ENCODE measurements around the gene TSPAN9. TPM values are rescaled to one million over a fixed set of nuclear protein-coding genes. Genes with fewer than 3 reads are reported as not detected.

The TSPAN9 gene
- total RNA-seq, 2 donors from 2014 or later: 41.9 to 50.0 TPM

DNA sequence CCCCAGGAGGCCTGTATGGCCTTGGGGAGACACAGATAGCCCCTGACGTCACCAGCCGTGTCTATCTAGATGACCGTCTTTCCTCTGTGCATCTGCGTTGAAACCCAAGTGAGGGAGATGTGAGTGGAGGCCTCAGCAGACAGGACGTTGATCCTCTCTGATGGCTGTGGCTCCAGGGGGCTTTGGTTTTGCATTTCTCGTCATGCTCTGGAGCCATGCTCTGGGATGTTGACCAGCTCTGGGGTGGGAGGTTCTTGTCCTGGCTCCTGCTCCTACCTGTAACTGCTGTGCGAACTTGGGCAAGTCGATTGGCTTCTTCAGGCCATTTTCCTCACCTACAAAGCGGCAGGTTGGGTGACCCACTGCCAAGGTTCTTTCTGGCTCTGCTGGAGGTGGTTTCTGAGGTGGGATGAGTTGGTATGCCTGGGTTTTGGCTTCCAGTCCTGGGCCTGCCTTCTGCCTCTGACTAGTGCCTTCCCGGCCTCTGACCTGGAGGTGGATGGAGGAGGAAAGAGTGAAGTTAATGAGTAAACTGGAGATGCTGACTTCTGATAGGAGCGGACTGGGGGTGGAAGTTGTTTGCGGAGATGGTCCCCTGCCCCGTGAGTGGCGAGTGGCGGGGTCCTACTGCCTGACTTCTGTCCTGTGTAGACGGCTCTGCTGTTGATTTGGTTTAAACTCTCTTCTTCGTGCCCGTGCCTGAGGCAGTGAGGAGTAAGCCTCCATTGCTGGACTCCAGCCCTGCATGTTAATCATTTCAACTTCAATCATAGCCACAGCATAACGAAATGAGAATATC, 8.4 kb downstream of the TSPAN9 start:
- no peaks in the 10 kb centered on the region for H3K36me3 ChIP-seq
- H3K27me3 ChIP-seq (replicated peaks; ENCODE audit: insufficient read depth): no peaks in the 10 kb centered on the region
- H3K27ac ChIP-seq: no peak overlapping the region
- WGBS: 68% methylated on average over 19 of the region's 19 CpGs
- TF ChIP-seq, protein P1, sequence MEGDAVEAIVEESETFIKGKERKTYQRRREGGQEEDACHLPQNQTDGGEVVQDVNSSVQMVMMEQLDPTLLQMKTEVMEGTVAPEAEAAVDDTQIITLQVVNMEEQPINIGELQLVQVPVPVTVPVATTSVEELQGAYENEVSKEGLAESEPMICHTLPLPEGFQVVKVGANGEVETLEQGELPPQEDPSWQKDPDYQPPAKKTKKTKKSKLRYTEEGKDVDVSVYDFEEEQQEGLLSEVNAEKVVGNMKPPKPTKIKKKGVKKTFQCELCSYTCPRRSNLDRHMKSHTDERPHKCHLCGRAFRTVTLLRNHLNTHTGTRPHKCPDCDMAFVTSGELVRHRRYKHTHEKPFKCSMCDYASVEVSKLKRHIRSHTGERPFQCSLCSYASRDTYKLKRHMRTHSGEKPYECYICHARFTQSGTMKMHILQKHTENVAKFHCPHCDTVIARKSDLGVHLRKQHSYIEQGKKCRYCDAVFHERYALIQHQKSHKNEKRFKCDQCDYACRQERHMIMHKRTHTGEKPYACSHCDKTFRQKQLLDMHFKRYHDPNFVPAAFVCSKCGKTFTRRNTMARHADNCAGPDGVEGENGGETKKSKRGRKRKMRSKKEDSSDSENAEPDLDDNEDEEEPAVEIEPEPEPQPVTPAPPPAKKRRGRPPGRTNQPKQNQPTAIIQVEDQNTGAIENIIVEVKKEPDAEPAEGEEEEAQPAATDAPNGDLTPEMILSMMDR (IDR thresholded peaks at IDR 0.05): no peak
- TF ChIP-seq POLR2A (IDR thresholded peaks at IDR 0.05) (no peak), POLR2AphosphoS5 (IDR thresholded peaks at IDR 0.05) (no peak)
- no peak for DNase-seq (ENCODE audit: low spot score)
- no peaks in the 10 kb centered on the region for H3K4me1 ChIP-seq (replicated peaks)
- intact Hi-C loops (cut with DNase I): no loop called here
- no peak overlapping the region for H3K4me3 ChIP-seq
- H3K9me3 ChIP-seq: no peaks in the 10 kb centered on the region

DNA sequence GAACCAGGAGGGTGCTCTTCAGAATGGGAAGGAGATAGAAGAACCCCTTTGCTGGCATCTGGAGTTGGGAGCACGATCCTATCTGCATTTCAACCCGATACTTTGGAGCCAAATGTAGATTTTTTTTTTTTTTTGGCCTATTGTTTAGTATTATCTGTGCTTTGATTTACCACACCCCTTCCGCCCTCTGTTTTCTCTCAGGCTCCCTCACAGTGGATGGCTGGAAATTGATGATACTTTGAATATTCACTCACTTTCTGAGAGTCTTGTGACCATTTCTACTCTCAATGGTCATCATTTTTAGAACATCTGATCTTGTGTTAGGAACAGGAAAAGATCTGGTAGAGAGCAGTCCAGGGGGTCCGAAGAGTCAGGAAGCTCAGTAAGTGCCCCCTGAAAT, 9.0 kb downstream of the TSPAN9 start:
- Histone ChIP-seq H3K27me3 (replicated peaks; ENCODE audit: insufficient read depth) (no peaks in the 10 kb centered on the region), H3K9me3 (no peaks in the 10 kb centered on the region), H3K36me3 (no peaks in the 10 kb centered on the region), H3K27ac (no peak overlapping the region), H3K4me1 (replicated peaks) (no peaks in the 10 kb centered on the region), H3K4me3 (no peak overlapping the region)
- WGBS: 60% methylated on average over 4 of the region's 4 CpGs
- TF ChIP-seq, protein P1 (IDR thresholded peaks at IDR 0.05): no peak
- TF ChIP-seq POLR2A (IDR thresholded peaks at IDR 0.05): no peak
- intact Hi-C loops (cut with DNase I): no loop called here
- DNase-seq (ENCODE audit: low spot score): no peak

DNA sequence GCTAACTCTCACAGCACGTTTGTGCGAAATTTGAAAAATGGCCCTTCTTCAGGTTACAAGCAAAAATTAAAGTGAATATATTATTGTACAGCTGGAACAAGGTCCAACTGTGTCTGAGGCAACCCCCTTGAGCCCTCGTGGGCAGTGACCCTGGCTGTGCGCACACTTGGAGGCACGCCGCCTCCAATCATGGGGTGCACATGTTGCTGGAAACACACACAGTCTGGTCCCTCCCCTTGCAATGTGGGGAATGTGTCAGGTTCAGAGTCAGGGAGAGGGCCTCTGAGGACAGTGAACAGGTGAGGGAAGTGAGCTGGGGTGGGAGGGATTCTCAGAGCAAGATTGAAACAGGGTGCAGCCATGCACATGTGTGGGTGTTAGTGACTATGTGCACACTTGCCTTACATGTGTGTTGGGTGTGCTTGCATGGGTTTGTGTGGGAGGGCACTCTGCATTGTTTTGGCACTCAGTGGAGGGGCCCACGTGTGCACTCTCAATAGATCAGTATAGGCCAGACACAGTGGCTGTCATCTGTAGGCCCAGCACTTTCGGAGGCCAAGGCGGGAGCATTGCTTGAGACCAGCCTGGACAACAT, 9.6 kb downstream of the TSPAN9 start:
- WGBS: 91% methylated on average over 9 of the region's 9 CpGs
- no peaks in the 10 kb centered on the region for H3K27me3 ChIP-seq (replicated peaks; ENCODE audit: insufficient read depth)
- H3K27ac ChIP-seq: no peak overlapping the region
- H3K4me3 ChIP-seq: no peak overlapping the region
- no peaks in the 10 kb centered on the region for H3K36me3 ChIP-seq
- no peaks in the 10 kb centered on the region for H3K4me1 ChIP-seq (replicated peaks)
- TF ChIP-seq POLR2A (IDR thresholded peaks at IDR 0.05): no peak
- no peak for TF ChIP-seq POLR2AphosphoS5 (IDR thresholded peaks at IDR 0.05)
- TF ChIP-seq, protein P1 (IDR thresholded peaks at IDR 0.05): no peak
- intact Hi-C loops (cut with DNase I): no loop called here
- no peak for DNase-seq (ENCODE audit: low spot score)
- no peaks in the 10 kb centered on the region for H3K9me3 ChIP-seq

DNA sequence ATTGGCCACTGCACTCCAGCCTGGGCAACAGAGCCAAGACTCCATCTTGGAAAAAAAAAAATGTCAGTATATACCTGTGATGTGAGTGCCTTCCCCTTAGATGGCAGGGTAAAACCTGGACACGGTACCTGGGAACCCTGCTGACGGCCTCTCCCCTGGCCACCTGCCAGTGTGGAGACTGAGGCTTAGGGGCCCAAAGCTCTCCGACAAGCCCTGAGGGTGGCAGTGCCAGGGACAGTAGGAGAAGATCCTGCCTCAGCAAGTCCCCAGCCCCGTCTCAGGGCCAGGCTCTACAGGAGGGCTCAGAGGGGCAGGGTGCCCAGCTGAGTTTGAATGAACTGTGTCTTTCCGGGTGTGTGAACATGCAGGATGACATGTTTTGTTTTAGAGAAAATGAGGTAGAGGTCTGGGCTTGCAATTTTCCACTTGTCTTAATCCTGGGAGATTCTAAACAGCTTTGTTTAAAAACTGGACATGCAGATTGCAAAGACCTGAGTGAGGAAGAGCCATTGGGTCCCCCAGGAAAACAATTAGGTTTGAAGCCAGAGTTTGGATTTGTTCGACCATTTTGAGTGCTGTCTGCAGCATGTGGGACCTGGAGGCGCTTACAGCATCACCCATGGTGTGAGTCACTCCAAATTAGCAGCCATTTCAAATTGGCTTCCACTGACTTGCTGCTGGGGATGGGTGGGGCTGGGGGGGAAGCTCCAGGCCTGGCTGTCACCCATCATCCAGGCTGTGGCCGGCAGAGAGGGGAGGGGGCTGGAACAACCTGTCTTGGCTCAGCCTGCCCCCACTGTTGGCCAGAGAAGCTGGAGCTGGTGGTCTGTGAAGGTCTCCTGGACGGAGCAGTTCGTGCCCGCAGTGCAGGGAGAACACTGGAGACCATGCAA, 10.8 kb downstream of the TSPAN9 start:
- Histone ChIP-seq H3K36me3 (no peaks in the 10 kb centered on the region), H3K27me3 (replicated peaks; ENCODE audit: insufficient read depth) (no peaks in the 10 kb centered on the region), H3K4me3 (no peak overlapping the region), H3K4me1 (replicated peaks) (no peaks in the 10 kb centered on the region), H3K9me3 (no peaks in the 10 kb centered on the region), H3K27ac (no peak overlapping the region)
- WGBS: 76% methylated on average over 11 of the region's 11 CpGs
- no peak for DNase-seq (ENCODE audit: low spot score)
- intact Hi-C loops (cut with DNase I): no loop called here
- TF ChIP-seq POLR2A (IDR thresholded peaks at IDR 0.05) (no peak), POLR2AphosphoS5 (IDR thresholded peaks at IDR 0.05) (no peak)
- TF ChIP-seq, protein P1 (IDR thresholded peaks at IDR 0.05): no peak
